Measurements from ENCODE around the gene TTC12.

The TTC12 gene

GRCh38 chr11:113412675-113413074, 98.3 kb downstream of the TTC12 start:
- H2AFZ ChIP-seq (ENCODE audit: low read depth), result no peak overlapping the region
- no peak overlapping the region for H3K4me2 ChIP-seq
- no peaks in the 10 kb centered on the region for H3K36me3 ChIP-seq (ENCODE audit: insufficient read depth)
- no peak overlapping the region for H3K4me3 ChIP-seq (IDR thresholded peaks at IDR 0.05; ENCODE audit: insufficient read depth, low read depth, low read length)
- H3K27me3 ChIP-seq (ENCODE audit: insufficient read depth, low read depth), result no peaks in the 10 kb centered on the region
- H3K4me1 ChIP-seq (ENCODE audit: low read depth, poor library complexity, severe bottlenecking), result peaks cover 8% of the 10 kb centered on the region
- H3K27ac ChIP-seq, result no peak overlapping the region
- TF ChIP-seq CTCF (conservative IDR thresholded peaks at IDR 0.05; ENCODE audit: low read depth, low read length), result no peak
- no peak overlapping the region for H3K9ac ChIP-seq
- no peaks in the 10 kb centered on the region for H3K79me2 ChIP-seq (ENCODE audit: insufficient read depth, low read depth)
- H4K20me1 ChIP-seq (ENCODE audit: insufficient read depth), result no peaks in the 10 kb centered on the region

DNA sequence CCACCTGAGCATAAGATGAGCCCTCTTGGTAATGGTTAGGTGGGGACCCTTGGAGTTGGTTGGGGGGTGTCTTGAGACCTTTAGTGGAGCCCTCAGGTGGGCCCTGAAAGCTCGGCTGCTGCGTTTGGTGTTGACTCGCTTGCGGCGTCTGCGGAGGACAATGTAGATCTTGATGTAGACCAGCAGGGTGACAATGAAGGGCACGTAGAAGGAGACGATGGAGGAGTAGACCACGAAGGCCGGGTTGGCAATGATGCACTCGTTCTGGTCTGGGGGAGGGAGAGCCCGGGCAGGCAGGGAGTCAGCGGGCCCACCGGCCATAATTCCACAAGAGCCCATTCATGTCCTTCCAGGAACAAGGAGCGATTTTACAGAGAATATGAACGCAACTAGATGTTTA, 101.0 kb downstream of the TTC12 start:
- peaks cover 10% of the 10 kb centered on the region for H3K4me1 ChIP-seq (ENCODE audit: low read depth, poor library complexity, severe bottlenecking)
- H2AFZ ChIP-seq (ENCODE audit: low read depth), result no peak overlapping the region
- H3K9ac ChIP-seq, result no peak overlapping the region
- H3K79me2 ChIP-seq (ENCODE audit: insufficient read depth, low read depth), result no peaks in the 10 kb centered on the region
- no peak overlapping the region for H3K27ac ChIP-seq
- H3K27me3 ChIP-seq (ENCODE audit: insufficient read depth, low read depth), result no peaks in the 10 kb centered on the region
- no peak overlapping the region for H3K4me3 ChIP-seq (IDR thresholded peaks at IDR 0.05; ENCODE audit: insufficient read depth, low read depth, low read length)
- no peaks in the 10 kb centered on the region for H3K36me3 ChIP-seq (ENCODE audit: insufficient read depth)
- no peak for TF ChIP-seq CTCF (conservative IDR thresholded peaks at IDR 0.05; ENCODE audit: low read depth, low read length)
- no peak overlapping the region for H3K4me2 ChIP-seq
- H4K20me1 ChIP-seq (ENCODE audit: insufficient read depth), result no peaks in the 10 kb centered on the region

All from KMS-11 (cell line).